Astrocyte (in vitro differentiated cells and primary cell): Measurements from ENCODE around the gene RAB11FIP5. TPM values are rescaled to one million over a fixed set of nuclear protein-coding genes. Genes with fewer than 3 reads are reported as not detected.

Source experiments
- DNase-seq: peaks from one replicate; pipeline ENCODE4 v3.0.0-alpha.2; 2010; ENCODE audit warnings: low read depth
- FAIRE-seq: peaks from 2 replicates; lab custom pipeline; 2011; peaks lifted over from hg19 to GRCh38; lab: Jason Lieb, UNC
- H2AFZ ChIP-seq: 2 replicates; pipeline ENCODE4 v1.6.0; 2012; ENCODE audit warnings: low read depth, low read length, inconsistent platforms
- H3K27ac ChIP-seq: 2 replicates; pipeline ENCODE4 v1.5.1; 2011; ENCODE audit warnings: low read depth, low read length, inconsistent platforms
- H3K27me3 ChIP-seq: 2 replicates; pipeline ENCODE4 v1.6.0; 2011; ENCODE audit warnings: low read length, inconsistent platforms; ENCODE audit not compliant: insufficient read depth
- H3K36me3 ChIP-seq: 2 replicates; pipeline ENCODE4 v1.5.1; 2011; ENCODE audit warnings: low read length, inconsistent platforms; ENCODE audit not compliant: insufficient read depth
- H3K4me1 ChIP-seq: 2 replicates; pipeline ENCODE4 v1.5.1; 2011; ENCODE audit warnings: low read length, inconsistent platforms; ENCODE audit not compliant: insufficient read depth
- H3K4me2 ChIP-seq: 2 replicates; pipeline ENCODE4 v1.6.0; 2012; ENCODE audit warnings: low read length, inconsistent platforms
- H3K4me3 ChIP-seq: 2 replicates; pipeline ENCODE4 v1.5.1; 2011; ENCODE audit warnings: low read depth, mild to moderate bottlenecking, low read length, inconsistent platforms; ENCODE audit not compliant: insufficient read depth
- H3K79me2 ChIP-seq: 2 replicates; pipeline ENCODE4 v1.6.0; 2012; ENCODE audit warnings: mild to moderate bottlenecking, low read length, inconsistent platforms; ENCODE audit not compliant: insufficient read depth
- H3K9ac ChIP-seq: 2 replicates; pipeline ENCODE4 v1.6.0; 2012; ENCODE audit warnings: mild to moderate bottlenecking, low read length, inconsistent platforms
- H3K9me3 ChIP-seq: 2 replicates; pipeline ENCODE4 v1.5.1; 2012; ENCODE audit warnings: low read depth, mild to moderate bottlenecking, low read length, inconsistent platforms; ENCODE audit not compliant: insufficient read depth
- H4K20me1 ChIP-seq: 2 replicates; pipeline ENCODE4 v1.6.0; 2012; ENCODE audit warnings: low read length, inconsistent platforms; ENCODE audit not compliant: insufficient read depth
- H3K27ac Mint-ChIP-seq: one replicate; pipeline ENCODE4 v1.8.0; 2021; ENCODE audit warnings: mild to moderate bottlenecking, mixed read lengths; ENCODE audit not compliant: unreplicated experiment
- H3K27me3 Mint-ChIP-seq: one replicate; pipeline ENCODE4 v1.8.0; 2021; ENCODE audit warnings: low read depth, mixed read lengths; ENCODE audit not compliant: unreplicated experiment
- H3K36me3 Mint-ChIP-seq: one replicate; pipeline ENCODE4 v1.8.0; 2021; ENCODE audit warnings: low read depth, mixed read lengths; ENCODE audit not compliant: unreplicated experiment
- H3K4me1 Mint-ChIP-seq: one replicate; pipeline ENCODE4 v1.8.0; 2021; ENCODE audit warnings: low read depth, mixed read lengths; ENCODE audit not compliant: unreplicated experiment
- H3K4me3 Mint-ChIP-seq: one replicate; pipeline ENCODE4 v1.8.0; 2021; ENCODE audit warnings: mild to moderate bottlenecking, moderate library complexity, mixed read lengths; ENCODE audit not compliant: unreplicated experiment
- H3K9me3 Mint-ChIP-seq: one replicate; pipeline ENCODE4 v1.8.0; 2021; ENCODE audit warnings: mild to moderate bottlenecking, mixed read lengths; ENCODE audit not compliant: unreplicated experiment
- EZH2 ChIP-seq: IDR thresholded peaks from 2 replicates; pipeline ENCODE4 v1.6.1; 2012; ENCODE audit warnings: mild to moderate bottlenecking, low read length, inconsistent platforms; ENCODE audit not compliant: insufficient read depth
- total RNA-seq: library from RNA; stranded (reverse); gene quantifications from 2 replicates; pipeline ENCODE4 v1.2.1, GENCODE V29; 2021
- TF ChIP-seq, protein P1 (sequence below): IDR thresholded peaks from 2 replicates; pipeline ENCODE4 v1.5.1; 2011; ENCODE audit warnings: low read depth, mild to moderate bottlenecking, inconsistent platforms, low read length, moderate library complexity; ENCODE audit not compliant: insufficient read depth

RAB11FIP5 gene
- total RNA-seq, 1 donor from 2014 or later, result 56.0 TPM

GRCh38 chr2:73033766-73034381, 78.9 kb downstream of the RAB11FIP5 start:
- peaks cover 20% of the 10 kb centered on the region for H3K36me3 Mint-ChIP-seq
- peaks cover 32% of the 10 kb centered on the region for H4K20me1 ChIP-seq
- FAIRE-seq (no peak), DNase-seq (no peak)
- H3K36me3 ChIP-seq, result peaks cover 4% of the 10 kb centered on the region
- H3K4me1 Mint-ChIP-seq, result peaks cover 2% of the 10 kb centered on the region
- H3K9me3 ChIP-seq, result no peaks in the 10 kb centered on the region
- H3K9me3 Mint-ChIP-seq, result peaks cover 2% of the 10 kb centered on the region
- peaks cover 3% of the 10 kb centered on the region for H3K27me3 Mint-ChIP-seq
- no peaks in the 10 kb centered on the region for H3K79me2 ChIP-seq
- H3K27ac ChIP-seq, result no peak overlapping the region
- no peaks in the 10 kb centered on the region for H3K27me3 ChIP-seq
- H3K9ac ChIP-seq, result no peak overlapping the region
- H3K27ac Mint-ChIP-seq, result no peak overlapping the region
- no peak overlapping the region for H3K4me3 ChIP-seq
- no peaks in the 10 kb centered on the region for H3K4me1 ChIP-seq
- no peak overlapping the region for H3K4me2 ChIP-seq
- TF ChIP-seq EZH2, result no peak
- TF ChIP-seq, protein P1, sequence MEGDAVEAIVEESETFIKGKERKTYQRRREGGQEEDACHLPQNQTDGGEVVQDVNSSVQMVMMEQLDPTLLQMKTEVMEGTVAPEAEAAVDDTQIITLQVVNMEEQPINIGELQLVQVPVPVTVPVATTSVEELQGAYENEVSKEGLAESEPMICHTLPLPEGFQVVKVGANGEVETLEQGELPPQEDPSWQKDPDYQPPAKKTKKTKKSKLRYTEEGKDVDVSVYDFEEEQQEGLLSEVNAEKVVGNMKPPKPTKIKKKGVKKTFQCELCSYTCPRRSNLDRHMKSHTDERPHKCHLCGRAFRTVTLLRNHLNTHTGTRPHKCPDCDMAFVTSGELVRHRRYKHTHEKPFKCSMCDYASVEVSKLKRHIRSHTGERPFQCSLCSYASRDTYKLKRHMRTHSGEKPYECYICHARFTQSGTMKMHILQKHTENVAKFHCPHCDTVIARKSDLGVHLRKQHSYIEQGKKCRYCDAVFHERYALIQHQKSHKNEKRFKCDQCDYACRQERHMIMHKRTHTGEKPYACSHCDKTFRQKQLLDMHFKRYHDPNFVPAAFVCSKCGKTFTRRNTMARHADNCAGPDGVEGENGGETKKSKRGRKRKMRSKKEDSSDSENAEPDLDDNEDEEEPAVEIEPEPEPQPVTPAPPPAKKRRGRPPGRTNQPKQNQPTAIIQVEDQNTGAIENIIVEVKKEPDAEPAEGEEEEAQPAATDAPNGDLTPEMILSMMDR, result no peak
- H3K4me3 Mint-ChIP-seq, result no peak overlapping the region
- no peak overlapping the region for H2AFZ ChIP-seq

GRCh38 chr2:73033142-73033765, 79.5 kb downstream of the RAB11FIP5 start:
- TF ChIP-seq EZH2, result no peak
- TF ChIP-seq, protein P1, result no peak
- Histone ChIP-seq H3K27me3 (no peaks in the 10 kb centered on the region), H2AFZ (no peak overlapping the region), H3K4me1 (no peaks in the 10 kb centered on the region), H4K20me1 (peaks cover 32% of the 10 kb centered on the region), H3K9ac (no peak overlapping the region), H3K36me3 (peaks cover 4% of the 10 kb centered on the region), H3K4me3 (no peak overlapping the region), H3K27ac (no peak overlapping the region), H3K4me2 (no peak overlapping the region), H3K9me3 (no peaks in the 10 kb centered on the region), H3K79me2 (no peaks in the 10 kb centered on the region)
- DNase-seq (no peak), FAIRE-seq (no peak)
- H3K4me3 Mint-ChIP-seq, result no peak overlapping the region
- no peak overlapping the region for H3K27ac Mint-ChIP-seq
- H3K36me3 Mint-ChIP-seq, result peaks cover 24% of the 10 kb centered on the region
- H3K4me1 Mint-ChIP-seq, result peaks cover 2% of the 10 kb centered on the region
- H3K27me3 Mint-ChIP-seq, result peaks cover 3% of the 10 kb centered on the region
- H3K9me3 Mint-ChIP-seq, result peaks cover 2% of the 10 kb centered on the region

GRCh38 chr2:73032702-73033097, 80.0 kb downstream of the RAB11FIP5 start:
- Histone ChIP-seq H3K9ac (no peak overlapping the region), H3K79me2 (no peaks in the 10 kb centered on the region), H3K36me3 (peaks cover 4% of the 10 kb centered on the region), H3K4me2 (no peak overlapping the region), H2AFZ (no peak overlapping the region), H3K4me1 (no peaks in the 10 kb centered on the region), H3K4me3 (no peak overlapping the region), H3K27ac (no peak overlapping the region), H3K27me3 (no peaks in the 10 kb centered on the region), H3K9me3 (no peaks in the 10 kb centered on the region), H4K20me1 (peaks cover 32% of the 10 kb centered on the region)
- FAIRE-seq (no peak), DNase-seq (no peak)
- Mint-ChIP-seq H3K27me3 (peaks cover 3% of the 10 kb centered on the region), H3K27ac (no peak overlapping the region), H3K9me3 (peaks cover 2% of the 10 kb centered on the region), H3K4me1 (peaks cover 2% of the 10 kb centered on the region), H3K36me3 (peaks cover 24% of the 10 kb centered on the region), H3K4me3 (no peak overlapping the region)
- TF ChIP-seq EZH2, result no peak
- TF ChIP-seq, protein P1, result no peak
